ENCODE results near the gene PRAME.

DNA sequence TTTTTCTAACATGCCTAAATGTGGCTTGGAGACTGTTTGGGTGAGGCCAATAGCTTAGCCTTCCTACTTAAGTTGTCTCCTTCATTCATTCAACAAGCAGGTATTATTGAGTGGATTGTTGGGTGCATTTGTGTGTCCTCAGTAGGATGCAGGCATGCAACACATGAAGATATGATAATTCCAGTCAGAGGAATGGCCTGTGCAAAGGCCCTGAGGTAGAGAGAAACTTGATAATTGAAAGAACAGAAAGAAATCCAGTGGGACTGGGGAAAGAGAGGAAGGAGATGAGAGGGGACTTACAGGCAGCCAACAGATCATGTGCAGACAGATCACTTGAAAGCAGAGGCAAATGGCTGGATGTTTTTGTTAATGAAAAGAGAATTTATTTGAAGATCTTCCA, 15.3 kb upstream of the PRAME start:
- TF ChIP-seq CTCF (IDR thresholded peaks at IDR 0.05) (no peak), POLR2A (IDR thresholded peaks at IDR 0.05) (no peak), EP300 (IDR thresholded peaks at IDR 0.05) (no peak)
